Stimulated activated naive B cell treated with anti-CD40 and anti-IgM and Interleukin-4, amounts not matched to agents 10 μg/mL and 1 μg/mL and 100 μg/mL, for 72 hours (primary cell): ENCODE data around the gene C14orf93.

ENCODE experiments used
- ATAC-seq, 2 donors: fragments of 150-1000 bp; cut with Tn5 transposase; replicated peaks; 2 replicates each; pipeline ENCODE4 v1.10.0; 2021; ENCODE audit warnings: moderate library complexity in 1 of 2
- DNase-seq: peaks from one replicate; pipeline ENCODE4 v3.0.0; 2021
- H3K27ac Mint-ChIP-seq: one replicate; pipeline ENCODE4 v1.8.0; 2022; ENCODE audit warnings: mild to moderate bottlenecking, mixed read lengths
- H3K27me3 Mint-ChIP-seq, 2 donors: one replicate each; pipeline ENCODE4 v1.8.0; 2022; ENCODE audit warnings: mixed read lengths in 2 of 2
- H3K36me3 Mint-ChIP-seq, 2 donors: one replicate each; pipeline ENCODE4 v1.8.0; 2022; ENCODE audit warnings: mixed read lengths in 2 of 2, mild to moderate bottlenecking in 1 of 2
- H3K4me1 Mint-ChIP-seq, 2 donors: one replicate each; pipeline ENCODE4 v1.8.0; 2022; ENCODE audit warnings: mixed read lengths in 2 of 2, mild to moderate bottlenecking in 1 of 2
- H3K4me3 Mint-ChIP-seq, 2 donors: one replicate each; pipeline ENCODE4 v1.8.0; 2022; ENCODE audit warnings: mild to moderate bottlenecking in 2 of 2, mixed read lengths in 2 of 2, moderate library complexity in 1 of 2
- H3K9me3 Mint-ChIP-seq, 2 donors: one replicate each; pipeline ENCODE4 v1.8.0; 2022; ENCODE audit warnings: mixed read lengths in 2 of 2, mild to moderate bottlenecking in 1 of 2

Gene C14orf93

DNA sequence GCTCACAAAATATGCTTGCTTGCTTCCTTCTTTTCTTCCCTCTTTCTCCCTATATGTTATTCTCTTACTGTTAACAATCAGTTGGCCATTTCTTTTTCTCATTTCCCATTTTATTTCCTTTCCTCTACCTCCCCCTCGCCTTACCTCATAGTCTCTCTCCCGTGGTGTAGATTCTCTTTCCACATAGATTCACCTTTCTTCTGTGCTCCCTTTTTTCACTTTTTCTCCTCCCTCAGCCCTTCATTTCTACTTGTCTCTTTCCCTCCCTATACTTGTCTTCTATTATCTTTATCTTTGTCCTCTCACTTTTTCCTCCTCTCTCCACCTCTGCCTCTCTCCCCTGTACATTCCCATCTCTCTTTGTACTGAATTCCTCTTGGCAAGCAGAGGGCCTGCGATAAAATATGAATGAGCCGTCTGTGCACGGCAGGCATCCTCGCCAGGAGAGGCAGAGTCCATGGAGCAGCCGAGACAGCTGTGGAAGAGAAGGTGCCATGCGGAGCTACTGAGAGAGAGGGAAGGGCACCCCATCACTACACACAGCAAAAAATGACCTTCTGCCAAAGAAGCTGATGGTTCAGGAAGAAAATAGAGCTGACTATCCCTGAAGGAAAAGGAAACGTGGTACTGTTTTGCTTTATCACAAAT, 12.1 kb downstream of the C14orf93 start:
- H3K9me3 Mint-ChIP-seq, result no peaks in the 10 kb centered on the region
- ATAC-seq (no peak), DNase-seq (no peak)
- no peak overlapping the region for H3K4me3 Mint-ChIP-seq
- H3K27me3 Mint-ChIP-seq, result no peaks in the 10 kb centered on the region
- no peak overlapping the region for H3K27ac Mint-ChIP-seq
- peaks cover 0 to 5% of the 10 kb centered on the region in 2 donors for H3K4me1 Mint-ChIP-seq
- H3K36me3 Mint-ChIP-seq, result peaks cover 0 to 6% of the 10 kb centered on the region in 2 donors

- Mint-ChIP-seq H3K9me3 (no peaks in the 10 kb centered on the region), H3K4me1 (peaks cover 0 to 5% of the 10 kb centered on the region in 2 donors), H3K27ac (no peak overlapping the region), H3K27me3 (no peaks in the 10 kb centered on the region), H3K4me3 (no peak overlapping the region), H3K36me3 (peaks cover 0 to 6% of the 10 kb centered on the region in 2 donors)
- DNase-seq (no peak), ATAC-seq (no peak)
Measured at GRCh38 chr14:22996768-22997654, 12.9 kb downstream of the C14orf93 start.

DNA sequence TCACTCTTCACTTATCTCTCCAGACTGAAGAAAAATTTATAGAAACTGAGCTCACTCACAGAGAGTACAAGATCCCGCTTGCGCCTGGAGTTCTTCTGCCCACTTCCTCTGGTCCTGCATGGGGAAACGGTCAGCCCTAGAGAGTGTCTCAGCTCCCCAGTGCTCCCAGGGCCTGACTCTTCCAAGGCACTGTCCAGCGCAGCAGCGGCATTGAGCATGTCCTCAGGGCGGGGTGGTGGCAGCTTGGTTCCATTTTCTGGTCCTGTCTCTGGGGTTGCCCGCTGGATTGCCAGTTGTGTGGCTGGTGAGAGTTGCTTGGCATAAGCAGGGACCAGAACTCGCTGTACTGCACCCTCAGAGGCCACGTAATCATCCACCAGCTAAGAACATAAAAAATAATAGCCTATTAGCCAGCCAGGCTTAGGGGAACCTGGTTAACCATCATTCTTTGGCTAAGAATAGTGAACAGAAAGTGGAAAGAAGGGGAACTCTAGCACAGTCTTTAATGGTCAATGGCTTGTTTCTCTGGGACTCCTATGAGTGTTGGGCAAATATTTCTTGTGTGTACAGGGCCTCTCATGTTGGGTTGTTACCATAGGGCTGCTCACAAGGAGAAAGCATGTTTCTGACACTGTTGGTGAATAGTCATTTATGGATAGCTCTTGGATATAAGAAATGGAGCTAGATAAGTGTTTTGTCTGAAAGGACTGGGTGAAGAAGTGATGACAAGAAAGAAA, 13.9 kb downstream of the C14orf93 start:
- Mint-ChIP-seq H3K27ac (no peak overlapping the region), H3K9me3 (no peaks in the 10 kb centered on the region), H3K4me3 (no peak overlapping the region), H3K27me3 (no peaks in the 10 kb centered on the region), H3K36me3 (peaks cover 0 to 6% of the 10 kb centered on the region in 2 donors), H3K4me1 (peaks cover 0 to 5% of the 10 kb centered on the region in 2 donors)
- ATAC-seq (no peak), DNase-seq (no peak)

- Mint-ChIP-seq H3K9me3 (no peaks in the 10 kb centered on the region), H3K4me3 (no peak overlapping the region), H3K36me3 (peaks cover 0 to 7% of the 10 kb centered on the region in 2 donors), H3K27me3 (no peaks in the 10 kb centered on the region), H3K4me1 (peaks cover 0 to 5% of the 10 kb centered on the region in 2 donors), H3K27ac (no peak overlapping the region)
- ATAC-seq (peak; percentile 80 to 85), DNase-seq (no peak)
Measured at GRCh38 chr14:22994762-22995275, 15.1 kb downstream of the C14orf93 start.

DNA sequence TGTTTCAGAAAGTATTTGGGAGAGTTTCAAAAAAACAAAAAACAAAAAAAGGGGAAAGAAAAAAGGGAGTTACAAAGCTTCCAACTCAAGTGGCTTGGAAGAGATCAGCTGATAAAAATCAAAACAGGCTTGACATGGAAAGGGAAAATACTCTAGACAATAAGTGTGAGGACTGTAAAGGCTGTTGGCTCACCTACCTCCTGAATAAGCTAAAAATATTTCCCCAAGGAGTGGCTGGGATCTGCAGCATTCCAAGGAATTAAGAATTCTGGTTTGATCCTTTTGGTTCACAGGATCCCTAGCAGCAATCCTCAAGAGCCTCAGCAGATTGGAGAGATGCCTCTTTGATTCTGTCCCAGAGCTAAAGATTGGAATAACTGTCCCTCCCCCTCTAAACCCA, 16.4 kb downstream of the C14orf93 start:
- ATAC-seq (no peak), DNase-seq (no peak)
- no peak overlapping the region for H3K27ac Mint-ChIP-seq
- peaks cover 3 to 7% of the 10 kb centered on the region in 2 donors for H3K36me3 Mint-ChIP-seq
- peaks cover 0 to 5% of the 10 kb centered on the region in 2 donors for H3K4me1 Mint-ChIP-seq
- no peak overlapping the region for H3K4me3 Mint-ChIP-seq
- no peaks in the 10 kb centered on the region for H3K27me3 Mint-ChIP-seq
- no peaks in the 10 kb centered on the region for H3K9me3 Mint-ChIP-seq

DNA sequence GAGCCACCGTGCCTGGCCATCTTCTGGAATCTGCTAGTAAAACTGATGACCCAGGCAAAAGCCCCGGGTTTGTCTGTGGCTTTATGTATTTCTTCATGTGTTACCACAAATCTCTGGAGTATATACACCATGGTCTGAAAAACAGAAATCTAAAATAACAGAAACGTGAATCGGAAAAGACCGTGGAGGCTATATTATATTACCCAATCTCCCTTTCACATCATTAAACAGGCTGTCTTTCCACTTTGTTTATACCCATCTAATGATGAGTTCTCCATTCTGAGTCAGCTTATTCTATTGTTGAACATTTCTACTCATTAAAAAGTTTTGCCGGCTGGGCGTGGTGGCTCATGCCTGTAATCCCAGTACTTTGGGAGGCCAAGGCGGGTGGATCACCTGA, 18.1 kb downstream of the C14orf93 start:
- ATAC-seq (no peak), DNase-seq (no peak)
- Mint-ChIP-seq H3K4me3 (no peak overlapping the region), H3K9me3 (no peaks in the 10 kb centered on the region), H3K36me3 (peaks cover 3 to 5% of the 10 kb centered on the region in 2 donors), H3K4me1 (peaks cover 0 to 5% of the 10 kb centered on the region in 2 donors), H3K27ac (no peak overlapping the region), H3K27me3 (no peaks in the 10 kb centered on the region)

GRCh38 chr14:22987291-22987690, 22.7 kb downstream of the C14orf93 start:
- peaks cover 2 to 3% of the 10 kb centered on the region in 2 donors for H3K36me3 Mint-ChIP-seq
- no peak overlapping the region for H3K4me3 Mint-ChIP-seq
- no peak for ATAC-seq
- no peaks in the 10 kb centered on the region for H3K4me1 Mint-ChIP-seq
- no peaks in the 10 kb centered on the region for H3K27me3 Mint-ChIP-seq
- no peaks in the 10 kb centered on the region for H3K9me3 Mint-ChIP-seq
- DNase-seq, result no peak
- no peak overlapping the region for H3K27ac Mint-ChIP-seq

DNA sequence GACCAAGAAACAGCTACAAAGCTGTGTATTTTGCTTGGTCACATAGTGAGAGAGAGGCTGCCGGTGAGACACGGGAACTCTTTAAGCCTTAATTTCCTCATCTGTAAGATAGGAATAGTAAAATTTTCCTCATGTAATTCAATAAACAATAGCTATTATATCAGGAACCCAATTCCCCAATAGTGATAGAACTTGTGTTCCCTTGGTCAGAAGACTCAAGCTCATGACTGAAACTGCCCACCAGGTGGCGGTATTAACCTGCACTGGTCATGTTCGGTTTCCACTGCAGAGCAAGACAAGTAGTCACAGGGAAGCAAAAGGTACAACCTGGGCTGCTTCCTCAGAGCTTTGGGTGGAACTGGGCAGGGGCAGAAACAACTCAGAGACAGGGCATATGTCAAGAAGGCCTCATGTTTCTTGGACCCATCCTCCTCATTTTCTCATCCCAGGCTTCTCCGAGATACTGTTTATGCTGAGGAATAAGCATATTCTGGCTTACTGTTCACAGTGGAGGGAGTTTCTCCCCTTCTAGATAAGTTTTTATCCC, 23.4 kb downstream of the C14orf93 start:
- ATAC-seq, result peak; percentile 74 to 77
- no peaks in the 10 kb centered on the region for H3K27me3 Mint-ChIP-seq
- no peak overlapping the region for H3K4me3 Mint-ChIP-seq
- no peak overlapping the region for H3K27ac Mint-ChIP-seq
- peak; percentile 71 for DNase-seq
- H3K36me3 Mint-ChIP-seq, result peaks cover 2 to 3% of the 10 kb centered on the region in 2 donors
- no peaks in the 10 kb centered on the region for H3K4me1 Mint-ChIP-seq
- H3K9me3 Mint-ChIP-seq, result no peaks in the 10 kb centered on the region

GRCh38 chr14:22985894-22986507, 23.9 kb downstream of the C14orf93 start:
- Mint-ChIP-seq H3K27me3 (no peaks in the 10 kb centered on the region), H3K27ac (no peak overlapping the region), H3K4me1 (no peaks in the 10 kb centered on the region), H3K9me3 (no peaks in the 10 kb centered on the region), H3K4me3 (no peak overlapping the region), H3K36me3 (peaks cover 2 to 3% of the 10 kb centered on the region in 2 donors)
- DNase-seq (no peak), ATAC-seq (no peak)

DNA sequence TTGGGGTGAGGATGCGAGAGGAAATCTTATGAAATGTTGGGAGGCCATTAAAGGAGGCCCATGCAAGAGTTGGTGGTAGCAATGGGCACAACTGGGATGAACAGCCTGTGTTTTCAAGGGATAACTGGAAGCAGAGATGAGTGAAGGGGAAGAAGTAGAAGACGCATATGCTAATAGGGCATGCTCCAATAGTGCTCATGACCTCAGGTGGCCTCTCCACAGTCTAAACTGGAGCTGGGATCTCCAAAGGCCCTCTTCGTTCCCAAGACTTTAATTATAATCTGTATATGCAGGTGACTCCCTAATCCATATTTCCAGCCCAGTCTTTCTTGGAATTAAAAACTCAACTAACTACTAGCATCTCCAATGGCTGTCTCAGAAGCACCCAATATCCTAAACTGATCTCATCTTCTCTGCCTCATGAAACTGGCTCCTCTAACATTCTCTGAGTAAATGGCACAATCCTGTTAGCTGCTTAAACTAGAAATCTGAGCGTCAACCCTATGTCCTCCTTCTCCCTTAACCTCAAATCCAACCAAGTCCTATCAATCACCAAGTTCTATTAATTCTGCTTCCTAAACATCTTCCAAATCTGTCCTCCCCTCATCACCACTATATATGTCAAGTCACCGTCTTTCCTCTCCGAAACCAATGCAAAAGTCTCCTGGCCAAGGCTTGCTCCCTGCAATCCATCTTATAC, 24.8 kb downstream of the C14orf93 start:
- Mint-ChIP-seq H3K4me3 (no peak overlapping the region), H3K4me1 (peaks cover 0 to under 1% of the 10 kb centered on the region in 2 donors), H3K36me3 (peaks cover 2 to 3% of the 10 kb centered on the region in 2 donors), H3K27me3 (no peaks in the 10 kb centered on the region), H3K9me3 (no peaks in the 10 kb centered on the region), H3K27ac (no peak overlapping the region)
- ATAC-seq (no peak), DNase-seq (no peak)

- Mint-ChIP-seq H3K9me3 (no peaks in the 10 kb centered on the region), H3K27ac (no peak within 1 kb of the TSS), H3K4me3 (peak within 1 kb of the TSS in 1 of 2 donors; percentile 18), H3K27me3 (peaks cover 5 to 9% of the 10 kb centered on the region in 2 donors), H3K4me1 (peaks cover 0 to 3% of the 10 kb centered on the region in 2 donors), H3K36me3 (no peaks in the 10 kb centered on the region)
- DNase-seq (peak; percentile 63), ATAC-seq (peak; percentile 70 to 77)
Measured at GRCh38 chr14:22982477-22983245, 27.3 kb downstream of the C14orf93 start, which contains the start of gene AJUBA. TSS of gene AJUBA (minus strand) at chr14:22982551. CDS start at chr14:22982266, 285 bp downstream.

DNA sequence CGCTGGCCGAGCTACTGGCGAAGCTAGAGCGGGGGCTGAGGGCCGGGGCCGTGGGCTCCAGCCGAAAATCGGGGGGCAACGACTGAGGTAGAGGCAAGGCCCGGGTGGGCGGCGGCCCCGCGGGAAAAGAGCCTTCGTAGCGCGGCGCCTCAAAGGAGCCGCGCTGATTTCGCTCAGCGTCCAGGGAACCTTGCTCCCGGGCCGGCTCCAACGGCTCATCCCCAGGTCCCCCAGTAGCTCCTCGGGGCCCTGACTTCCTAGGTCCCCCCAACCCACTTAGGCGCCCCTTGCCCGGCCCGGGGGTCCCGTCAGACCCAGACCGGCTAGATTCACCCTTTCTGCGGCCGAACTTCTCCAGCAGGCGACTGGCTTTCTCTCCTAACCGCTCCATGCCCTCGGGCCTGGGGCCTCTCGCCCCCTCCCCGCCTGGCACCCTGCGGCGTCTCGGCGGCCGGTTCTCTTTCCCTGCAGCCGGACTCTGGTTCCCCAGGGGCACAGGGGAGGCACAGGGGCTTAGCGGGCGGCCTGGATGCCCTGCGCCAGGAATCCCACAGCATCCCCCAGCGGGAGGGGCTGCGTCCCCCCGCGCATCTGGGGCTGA, 28.0 kb downstream of the C14orf93 start:
- Mint-ChIP-seq H3K4me3 (peak overlapping the region in 1 of 2 donors; percentile 18), H3K9me3 (no peaks in the 10 kb centered on the region), H3K36me3 (no peaks in the 10 kb centered on the region), H3K4me1 (peaks cover 0 to 3% of the 10 kb centered on the region in 2 donors), H3K27me3 (peaks cover 10 to 14% of the 10 kb centered on the region in 2 donors), H3K27ac (no peak overlapping the region)
- DNase-seq (no peak), ATAC-seq (peak in 1 of 2 donors; percentile 6)
